ENCODE measurements around the gene FLOT1. TPM values are rescaled to one million over a fixed set of nuclear protein-coding genes. Genes with fewer than 3 reads are reported as not detected.
A peak's percentile ranks its signal among the peaks of the same experiment; 100 is the strongest.
"Not testable (repeated sequence)": the region's sequence is repeated elsewhere in the genome, so short reads cannot be mapped to it uniquely, and the experiment has no call there.

The FLOT1 gene
- total RNA-seq, 1 donor: 101 TPM

- Histone ChIP-seq H3K79me2 (ENCODE audit: insufficient read depth, low read length) (no peaks in the 10 kb centered on the region), H3K4me2 (ENCODE audit: insufficient read depth, low read length) (no peak overlapping the region), H3K4me1 (ENCODE audit: insufficient read depth, low read length) (peaks cover 41% of the 10 kb centered on the region), H3K27ac (ENCODE audit: low read depth, low read length) (no peak overlapping the region), H2AFZ (ENCODE audit: low read length) (no peak overlapping the region), H4K20me1 (ENCODE audit: insufficient read depth, low read length) (no peaks in the 10 kb centered on the region), H3K9me3 (ENCODE audit: low read depth, low read length) (no peaks in the 10 kb centered on the region), H3K27me3 (ENCODE audit: insufficient read depth, low read length) (no peaks in the 10 kb centered on the region), H3K4me3 (ENCODE audit: insufficient read depth, low read length) (no peak overlapping the region), H3K36me3 (ENCODE audit: insufficient read depth, low read length) (no peaks in the 10 kb centered on the region)
- TF ChIP-seq CTCF (IDR thresholded peaks at IDR 0.05; ENCODE audit: extremely low read depth, low read depth, low read length): no peak
- peak; percentile 71 for DNase-seq (ENCODE audit: insufficient read length, low spot score, missing footprints)
These were observed 24.1 kb upstream of the FLOT1 start for GRCh38 chr6:30766461-30767157.

- not testable (repeated sequence) for H3K27ac ChIP-seq (ENCODE audit: low read depth, low read length); H3K27me3 ChIP-seq (ENCODE audit: insufficient read depth, low read length); H3K36me3 ChIP-seq (ENCODE audit: insufficient read depth, low read length); H3K4me3 ChIP-seq (ENCODE audit: insufficient read depth, low read length); H3K4me2 ChIP-seq (ENCODE audit: insufficient read depth, low read length); H3K79me2 ChIP-seq (ENCODE audit: insufficient read depth, low read length); H3K9me3 ChIP-seq (ENCODE audit: low read depth, low read length); H2AFZ ChIP-seq (ENCODE audit: low read length); H4K20me1 ChIP-seq (ENCODE audit: insufficient read depth, low read length); DNase-seq (ENCODE audit: insufficient read length, low spot score, missing footprints)
- H3K4me1 ChIP-seq (ENCODE audit: insufficient read depth, low read length): peaks cover 45% of the 10 kb centered on the region
These were observed 23.0 kb upstream of the FLOT1 start for GRCh38 chr6:30765495-30765894.

- H3K27ac ChIP-seq (ENCODE audit: low read depth, low read length): peak overlapping the region; percentile 75
- H2AFZ ChIP-seq (ENCODE audit: low read length): peak overlapping the region; percentile 64
- H3K4me3 ChIP-seq (ENCODE audit: insufficient read depth, low read length); H3K27me3 ChIP-seq (ENCODE audit: insufficient read depth, low read length); H3K79me2 ChIP-seq (ENCODE audit: insufficient read depth, low read length); H3K36me3 ChIP-seq (ENCODE audit: insufficient read depth, low read length); DNase-seq (ENCODE audit: insufficient read length, low spot score, missing footprints); H4K20me1 ChIP-seq (ENCODE audit: insufficient read depth, low read length); H3K9me3 ChIP-seq (ENCODE audit: low read depth, low read length): not testable (repeated sequence)
- peaks cover 42% of the 10 kb centered on the region for H3K4me1 ChIP-seq (ENCODE audit: insufficient read depth, low read length)
- peak overlapping the region; percentile 37 for H3K4me2 ChIP-seq (ENCODE audit: insufficient read depth, low read length)
These were observed 22.1 kb upstream of the FLOT1 start for GRCh38 chr6:30764490-30765043.

GRCh38 chr6:30763618-30764489 lies 21.4 kb upstream of the FLOT1 start:
- Histone ChIP-seq H3K27ac (ENCODE audit: low read depth, low read length) (peak overlapping the region; percentile 75), H2AFZ (ENCODE audit: low read length) (peak overlapping the region; percentile 64)

More at GRCh38 chr6:30763618-30764489, 21.4 kb upstream of the FLOT1 start:
- TF ChIP-seq CTCF (IDR thresholded peaks at IDR 0.05; ENCODE audit: extremely low read depth, low read depth, low read length): peak; percentile 9
- Histone ChIP-seq H3K27me3 (ENCODE audit: insufficient read depth, low read length) (no peaks in the 10 kb centered on the region), H3K4me1 (ENCODE audit: insufficient read depth, low read length) (peaks cover 42% of the 10 kb centered on the region), H3K4me3 (ENCODE audit: insufficient read depth, low read length) (no peak overlapping the region), H4K20me1 (ENCODE audit: insufficient read depth, low read length) (no peaks in the 10 kb centered on the region), H3K79me2 (ENCODE audit: insufficient read depth, low read length) (no peaks in the 10 kb centered on the region), H3K36me3 (ENCODE audit: insufficient read depth, low read length) (no peaks in the 10 kb centered on the region), H3K9me3 (ENCODE audit: low read depth, low read length) (no peaks in the 10 kb centered on the region), H3K4me2 (ENCODE audit: insufficient read depth, low read length) (peak overlapping the region; percentile 37)
- DNase-seq (ENCODE audit: insufficient read length, low spot score, missing footprints): no peak

All from osteoblast (primary cell).